HCT116 (cell line): ENCODE results near the gene LYRM9. TPM values are rescaled to one million over a fixed set of nuclear protein-coding genes. Genes with fewer than 3 reads are reported as not detected.

Experiments
- ATAC-seq: fragments of 200-7000 bp; cut with Tn5 transposase; 2 replicates; pipeline ENCODE4 v1.9.1; 2020; ENCODE audit warnings: mild to moderate bottlenecking, moderate library complexity
- BruUV-seq: library from RNA; stranded (reverse); fragments of 400-500 nt; replicated peaks from 2 replicates; lab custom pipeline; 2021; lab: Mats Ljungman, UMichigan
- CTCF ChIA-PET: fragments of 300-600 bp; sonication (Branson Sonifier 250); formaldehyde crosslinking; loops from one replicate; lab custom pipeline; 2021; ENCODE audit warnings: antibody characterized with exemption; lab: Charles Lee
- POLR2A ChIA-PET: fragments of 300-600, 350-600 bp; sonication (Branson Sonifier 250); formaldehyde crosslinking; loops from one replicate; lab custom pipeline; 2021; ENCODE audit warnings: antibody characterized with exemption; lab: Charles Lee
- RAD21 ChIA-PET, 2 experiments: fragments of 300-600 bp; sonication (Branson Sonifier 250); formaldehyde crosslinking; loops; one replicate each; lab custom pipeline; 2023; ENCODE audit warnings: low total read pairs in 2 of 2; ENCODE audit not compliant: uncharacterized antibody in 2 of 2, unreplicated experiment in 2 of 2, low non-redundant PET in 1 of 2; lab: Charles Lee
- DNase-seq: peaks from one replicate; pipeline ENCODE4 v3.0.0-alpha.2; 2010; ENCODE audit warnings: low read depth, low spot score
- H2AFZ ChIP-seq: fragments of 200-600 bp; shearing (Covaris generic), sonication (generic); 2 replicates; pipeline ENCODE4 v1.6.1; 2017; ENCODE audit warnings: low read depth, mixed run types, mixed read lengths, antibody characterized with exemption, low read length; ENCODE audit not compliant: poor library complexity, severe bottlenecking
- H3K27ac ChIP-seq: 2 replicates; pipeline ENCODE4 v1.5.1; 2012; ENCODE audit warnings: low read depth, low read length
- H3K27me3 ChIP-seq: fragments of 200-600 bp; sonication (generic); 2 replicates; pipeline ENCODE4 v1.6.1; 2016; ENCODE audit warnings: mixed run types, low read length, mixed read lengths; ENCODE audit not compliant: insufficient read depth
- H3K36me3 ChIP-seq, 2 experiments: fragments of 200-500 bp in 1 of 2; fragments of 200-600 bp in 1 of 2; sonication (Bioruptor generic) in 1 of 2; sonication (generic) in 1 of 2; 2 replicates each; pipeline versions ENCODE4 v1.5.1 to v1.6.1; 2014 to 2016; ENCODE audit warnings: low read length in 2 of 2, inconsistent platforms in 1 of 2, mixed read lengths in 1 of 2, mixed run types in 1 of 2; ENCODE audit not compliant: insufficient read depth in 2 of 2, control insufficient read depth in 1 of 2
- H3K4me1 ChIP-seq, 2 experiments: fragments of 200-600 bp in 1 of 2; sonication (generic) in 1 of 2; 2 replicates each; pipeline versions ENCODE4 v1.5.1 to v1.6.1; 2012 to 2017; ENCODE audit warnings: low read length in 2 of 2, inconsistent platforms in 1 of 2, mild to moderate bottlenecking in 1 of 2, mixed read lengths in 1 of 2, mixed run types in 1 of 2, moderate library complexity in 1 of 2; ENCODE audit not compliant: insufficient read depth in 2 of 2, control insufficient read depth in 1 of 2
- H3K4me2 ChIP-seq: fragments of 200-600 bp; sonication (generic); 2 replicates; pipeline ENCODE4 v1.6.1; 2017; ENCODE audit warnings: mixed run types, low read length, mixed read lengths
- H3K4me3 ChIP-seq, 2 experiments: fragments of 200-600 bp in 1 of 2; sonication (generic) in 1 of 2; replicated peaks in 1 of 2; 2 replicates each; pipeline ENCODE4 v1.5.1; 2011 to 2016; ENCODE audit warnings: low read length in 2 of 2, control low read depth in 1 of 2, low read depth in 1 of 2, mild to moderate bottlenecking in 1 of 2, mixed read lengths in 1 of 2, mixed run types in 1 of 2
- H3K79me2 ChIP-seq: fragments of 200-600 bp; sonication (generic); 2 replicates; pipeline ENCODE4 v1.6.1; 2017; ENCODE audit warnings: mild to moderate bottlenecking, mixed run types, low read length, moderate library complexity, mixed read lengths; ENCODE audit not compliant: insufficient read depth
- H3K9ac ChIP-seq: fragments of 200-600 bp; sonication (generic); 2 replicates; pipeline ENCODE4 v1.6.1; 2016; ENCODE audit warnings: low read length, mixed read lengths
- H3K9me2 ChIP-seq: fragments of 200-600 bp; sonication (generic), shearing (Covaris generic); 2 replicates; pipeline ENCODE4 v1.6.1; 2017; ENCODE audit warnings: mixed run types, mild to moderate bottlenecking, moderate library complexity; ENCODE audit not compliant: insufficient read depth
- H3K9me3 ChIP-seq, 2 experiments: fragments of 200-500 bp in 1 of 2; fragments of 200-600 bp in 1 of 2; sonication (Bioruptor generic) in 1 of 2; sonication (generic) in 1 of 2; 2 replicates each; pipeline ENCODE4 v1.6.1; 2014 to 2017; ENCODE audit warnings: low read length in 2 of 2, mixed read lengths in 2 of 2, inconsistent platforms in 1 of 2, low read depth in 1 of 2, mild to moderate bottlenecking in 1 of 2, mixed run types in 1 of 2, moderate library complexity in 1 of 2; ENCODE audit not compliant: control insufficient read depth in 1 of 2, insufficient read depth in 1 of 2
- H4K20me1 ChIP-seq: fragments of 200-600 bp; sonication (generic), shearing (Covaris generic); 2 replicates; pipeline ENCODE4 v1.6.1; 2017; ENCODE audit warnings: mixed run types, mild to moderate bottlenecking, moderate library complexity; ENCODE audit not compliant: insufficient read depth
- CBX3 ChIP-seq: IDR thresholded peaks from 2 replicates; pipeline ENCODE4 v1.6.1; 2012; ENCODE audit warnings: low read depth
- CEBPB ChIP-seq: IDR thresholded peaks from 2 replicates; pipeline ENCODE4 v1.6.1; 2012; ENCODE audit warnings: low read depth
- EZH2phosphoT487 ChIP-seq: fragments of 200-600 bp; IDR thresholded peaks from 2 replicates; pipeline ENCODE4 v1.6.1; 2018; ENCODE audit warnings: antibody characterized with exemption, borderline replicate concordance
- FOSL1 ChIP-seq: IDR thresholded peaks from 2 replicates; pipeline ENCODE4 v1.6.1; 2012; ENCODE audit warnings: low read depth
- JUND ChIP-seq: IDR thresholded peaks from 2 replicates; pipeline ENCODE4 v1.6.1; 2012
- SRF ChIP-seq: IDR thresholded peaks from 2 replicates; pipeline ENCODE4 v1.6.1; 2012; ENCODE audit warnings: low read depth
- intact Hi-C: fragments of 100-400 bp; cut with micrococcal nuclease; formaldehyde crosslinking; loops from 2 replicates; pipeline ENCODE4 v1.10.0; 2022
- total RNA-seq: library from RNA; stranded (reverse); gene quantifications from one replicate; pipeline ENCODE4 v1.2.1, GENCODE V29; 2021; ENCODE audit not compliant: unreplicated experiment
- TF ChIP-seq, protein P1 (sequence below): IDR thresholded peaks from 2 replicates; pipeline ENCODE4 v1.6.1; 2012
- TF ChIP-seq, protein P2 (sequence below): IDR thresholded peaks from 2 replicates; pipeline ENCODE4 v1.6.1; 2011; ENCODE audit warnings: mild to moderate bottlenecking, low read length, moderate library complexity; ENCODE audit not compliant: insufficient replicate concordance; ENCODE audit errors: extremely low read depth

Gene LYRM9
- total RNA-seq, 1 experiment from 2014 or later, result 4.8 TPM

DNA sequence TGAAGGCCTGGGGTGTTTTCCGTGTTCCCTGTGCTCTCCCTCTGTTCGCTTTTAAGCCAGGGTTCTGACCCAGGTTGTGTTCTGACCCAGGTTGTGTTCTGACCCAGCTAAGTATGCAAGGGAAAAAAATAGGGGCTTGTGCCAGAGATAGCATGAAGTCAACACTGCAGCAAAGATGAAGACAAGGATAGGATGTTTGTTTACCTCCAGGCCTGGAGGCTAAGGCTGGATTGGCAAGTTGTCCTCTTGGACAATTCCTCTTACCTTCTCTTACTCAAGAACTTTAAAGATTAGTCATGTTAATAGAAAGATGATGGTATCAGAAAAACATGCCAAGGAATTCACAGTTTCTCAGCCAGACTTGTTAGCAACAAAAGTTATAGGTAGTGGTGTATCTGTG lies 19.4 kb downstream of the LYRM9 start:
- no peaks in the 10 kb centered on the region for H3K36me3 ChIP-seq
- POLR2A ChIA-PET, result no interaction called here
- TF ChIP-seq, protein P1, sequence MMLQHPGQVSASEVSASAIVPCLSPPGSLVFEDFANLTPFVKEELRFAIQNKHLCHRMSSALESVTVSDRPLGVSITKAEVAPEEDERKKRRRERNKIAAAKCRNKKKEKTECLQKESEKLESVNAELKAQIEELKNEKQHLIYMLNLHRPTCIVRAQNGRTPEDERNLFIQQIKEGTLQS, result no peak
- no peak for TF ChIP-seq CEBPB
- TF ChIP-seq JUND, result no peak
- no peak for TF ChIP-seq FOSL1
- TF ChIP-seq, protein P2, sequence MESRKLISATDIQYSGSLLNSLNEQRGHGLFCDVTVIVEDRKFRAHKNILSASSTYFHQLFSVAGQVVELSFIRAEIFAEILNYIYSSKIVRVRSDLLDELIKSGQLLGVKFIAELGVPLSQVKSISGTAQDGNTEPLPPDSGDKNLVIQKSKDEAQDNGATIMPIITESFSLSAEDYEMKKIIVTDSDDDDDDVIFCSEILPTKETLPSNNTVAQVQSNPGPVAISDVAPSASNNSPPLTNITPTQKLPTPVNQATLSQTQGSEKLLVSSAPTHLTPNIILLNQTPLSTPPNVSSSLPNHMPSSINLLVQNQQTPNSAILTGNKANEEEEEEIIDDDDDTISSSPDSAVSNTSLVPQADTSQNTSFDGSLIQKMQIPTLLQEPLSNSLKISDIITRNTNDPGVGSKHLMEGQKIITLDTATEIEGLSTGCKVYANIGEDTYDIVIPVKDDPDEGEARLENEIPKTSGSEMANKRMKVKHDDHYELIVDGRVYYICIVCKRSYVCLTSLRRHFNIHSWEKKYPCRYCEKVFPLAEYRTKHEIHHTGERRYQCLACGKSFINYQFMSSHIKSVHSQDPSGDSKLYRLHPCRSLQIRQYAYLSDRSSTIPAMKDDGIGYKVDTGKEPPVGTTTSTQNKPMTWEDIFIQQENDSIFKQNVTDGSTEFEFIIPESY, result no peak
- no peak for TF ChIP-seq EZH2phosphoT487

DNA sequence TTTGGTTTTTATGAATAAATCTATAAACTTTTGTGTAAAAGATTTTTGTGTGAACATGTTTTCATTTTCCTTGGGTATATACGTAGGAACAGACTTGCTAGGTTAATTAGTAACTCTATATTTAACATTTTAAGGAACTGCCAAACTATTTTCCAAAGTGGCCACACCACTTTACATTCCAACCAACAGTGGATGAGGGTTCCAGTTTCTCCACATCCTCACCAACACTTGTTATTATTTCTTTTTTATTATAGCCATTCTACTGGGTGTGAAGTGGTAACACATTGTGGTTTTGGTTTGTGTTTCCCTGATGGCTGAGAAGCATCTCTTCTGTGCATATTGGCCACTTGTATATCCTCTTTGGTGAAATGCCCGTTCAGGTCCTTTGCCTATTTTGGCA lies 20.0 kb downstream of the LYRM9 start:
- Histone ChIP-seq H3K36me3 (no peaks in the 10 kb centered on the region), H3K9me3 (no peaks in the 10 kb centered on the region), H3K27ac (no peak overlapping the region), H3K4me2 (no peak overlapping the region), H3K4me1 (no peaks in the 10 kb centered on the region), H2AFZ (no peak overlapping the region), H3K4me3 (no peak overlapping the region), H3K9me2 (no peaks in the 10 kb centered on the region)
- POLR2A ChIA-PET, result no interaction called here
- CTCF ChIA-PET, result no interaction called here
- RAD21 ChIA-PET, result no interaction called here
- intact Hi-C loops, result no loop called here
- TF ChIP-seq SRF, result no peak
- TF ChIP-seq CBX3, result no peak
- TF ChIP-seq, all 23 proteins: peak for 0
- no peak for ATAC-seq
- Histone ChIP-seq H3K27me3 (no peaks in the 10 kb centered on the region), H3K79me2 (no peaks in the 10 kb centered on the region), H4K20me1 (no peaks in the 10 kb centered on the region), H3K9ac (no peak overlapping the region)
- no peak for DNase-seq
- no TSS peak for BruUV-seq

More for the DNA sequence above, 19.4 kb downstream of the LYRM9 start:
- H3K4me1 ChIP-seq, result no peaks in the 10 kb centered on the region
- no peaks in the 10 kb centered on the region for H4K20me1 ChIP-seq
- H3K79me2 ChIP-seq, result no peaks in the 10 kb centered on the region
- no peak overlapping the region for H3K4me3 ChIP-seq
- H3K27me3 ChIP-seq, result no peaks in the 10 kb centered on the region
- ATAC-seq (no peak), DNase-seq (no peak)
- intact Hi-C loops, result no loop called here
- BruUV-seq, result no TSS peak
- ChIA-PET CTCF (no interaction called here), RAD21 (no interaction called here)
- no peak overlapping the region for H3K9ac ChIP-seq
- H3K9me2 ChIP-seq, result no peaks in the 10 kb centered on the region
- H3K9me3 ChIP-seq, result no peaks in the 10 kb centered on the region
- H3K27ac ChIP-seq, result no peak overlapping the region
- no peak overlapping the region for H3K4me2 ChIP-seq
- H2AFZ ChIP-seq, result no peak overlapping the region
